ENCODE measurements around the gene P2RX3.

DNA sequence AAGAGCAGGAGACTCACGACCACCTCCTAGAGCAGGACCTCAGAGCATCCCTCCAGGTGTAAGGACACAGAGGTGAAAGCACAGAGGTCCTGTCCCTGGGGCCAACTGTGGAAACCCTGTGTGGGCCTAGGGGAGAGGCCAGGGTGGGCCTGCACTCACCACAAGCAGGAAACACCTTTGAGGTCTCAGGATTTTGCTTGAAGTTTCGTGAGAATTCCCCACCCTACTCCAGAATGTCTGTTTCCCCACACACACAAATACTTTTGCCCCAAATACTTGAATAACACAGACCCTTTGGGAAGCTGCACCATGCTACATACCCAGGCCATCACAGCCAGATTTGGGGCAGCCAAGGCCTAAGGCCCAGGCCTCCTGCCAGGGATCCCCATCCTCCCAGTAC, 70.6 kb downstream of the P2RX3 start:
- TF ChIP-seq, protein P1, sequence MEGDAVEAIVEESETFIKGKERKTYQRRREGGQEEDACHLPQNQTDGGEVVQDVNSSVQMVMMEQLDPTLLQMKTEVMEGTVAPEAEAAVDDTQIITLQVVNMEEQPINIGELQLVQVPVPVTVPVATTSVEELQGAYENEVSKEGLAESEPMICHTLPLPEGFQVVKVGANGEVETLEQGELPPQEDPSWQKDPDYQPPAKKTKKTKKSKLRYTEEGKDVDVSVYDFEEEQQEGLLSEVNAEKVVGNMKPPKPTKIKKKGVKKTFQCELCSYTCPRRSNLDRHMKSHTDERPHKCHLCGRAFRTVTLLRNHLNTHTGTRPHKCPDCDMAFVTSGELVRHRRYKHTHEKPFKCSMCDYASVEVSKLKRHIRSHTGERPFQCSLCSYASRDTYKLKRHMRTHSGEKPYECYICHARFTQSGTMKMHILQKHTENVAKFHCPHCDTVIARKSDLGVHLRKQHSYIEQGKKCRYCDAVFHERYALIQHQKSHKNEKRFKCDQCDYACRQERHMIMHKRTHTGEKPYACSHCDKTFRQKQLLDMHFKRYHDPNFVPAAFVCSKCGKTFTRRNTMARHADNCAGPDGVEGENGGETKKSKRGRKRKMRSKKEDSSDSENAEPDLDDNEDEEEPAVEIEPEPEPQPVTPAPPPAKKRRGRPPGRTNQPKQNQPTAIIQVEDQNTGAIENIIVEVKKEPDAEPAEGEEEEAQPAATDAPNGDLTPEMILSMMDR (IDR thresholded peaks at IDR 0.05) = no peak
- TF ChIP-seq POLR2A (IDR thresholded peaks at IDR 0.05) (no peak), POLR2AphosphoS5 (IDR thresholded peaks at IDR 0.05) (no peak), EP300 (IDR thresholded peaks at IDR 0.05) (no peak)
